GM10266 (cell line): ENCODE measurements around the gene EXOC6.

ENCODE experiments used
- DNase-seq: peaks from one replicate; pipeline ENCODE4 v3.0.0; 2012; ENCODE audit errors: extremely low spot score
- TF ChIP-seq, protein P1 (sequence below): IDR thresholded peaks from 2 replicates; pipeline ENCODE4 v1.5.1; 2012; ENCODE audit warnings: mild to moderate bottlenecking, low read depth; ENCODE audit not compliant: control insufficient read depth, insufficient read depth; ENCODE audit errors: missing control alignments

EXOC6 gene

GRCh38 chr10:92915892-92916291, 67.6 kb downstream of the EXOC6 start:
- TF ChIP-seq, protein P1, sequence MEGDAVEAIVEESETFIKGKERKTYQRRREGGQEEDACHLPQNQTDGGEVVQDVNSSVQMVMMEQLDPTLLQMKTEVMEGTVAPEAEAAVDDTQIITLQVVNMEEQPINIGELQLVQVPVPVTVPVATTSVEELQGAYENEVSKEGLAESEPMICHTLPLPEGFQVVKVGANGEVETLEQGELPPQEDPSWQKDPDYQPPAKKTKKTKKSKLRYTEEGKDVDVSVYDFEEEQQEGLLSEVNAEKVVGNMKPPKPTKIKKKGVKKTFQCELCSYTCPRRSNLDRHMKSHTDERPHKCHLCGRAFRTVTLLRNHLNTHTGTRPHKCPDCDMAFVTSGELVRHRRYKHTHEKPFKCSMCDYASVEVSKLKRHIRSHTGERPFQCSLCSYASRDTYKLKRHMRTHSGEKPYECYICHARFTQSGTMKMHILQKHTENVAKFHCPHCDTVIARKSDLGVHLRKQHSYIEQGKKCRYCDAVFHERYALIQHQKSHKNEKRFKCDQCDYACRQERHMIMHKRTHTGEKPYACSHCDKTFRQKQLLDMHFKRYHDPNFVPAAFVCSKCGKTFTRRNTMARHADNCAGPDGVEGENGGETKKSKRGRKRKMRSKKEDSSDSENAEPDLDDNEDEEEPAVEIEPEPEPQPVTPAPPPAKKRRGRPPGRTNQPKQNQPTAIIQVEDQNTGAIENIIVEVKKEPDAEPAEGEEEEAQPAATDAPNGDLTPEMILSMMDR, result no peak
- DNase-seq, result no peak

- TF ChIP-seq, protein P1, result no peak
- no peak for DNase-seq
Measured at GRCh38 chr10:92916433-92916832, 68.1 kb downstream of the EXOC6 start.

DNA sequence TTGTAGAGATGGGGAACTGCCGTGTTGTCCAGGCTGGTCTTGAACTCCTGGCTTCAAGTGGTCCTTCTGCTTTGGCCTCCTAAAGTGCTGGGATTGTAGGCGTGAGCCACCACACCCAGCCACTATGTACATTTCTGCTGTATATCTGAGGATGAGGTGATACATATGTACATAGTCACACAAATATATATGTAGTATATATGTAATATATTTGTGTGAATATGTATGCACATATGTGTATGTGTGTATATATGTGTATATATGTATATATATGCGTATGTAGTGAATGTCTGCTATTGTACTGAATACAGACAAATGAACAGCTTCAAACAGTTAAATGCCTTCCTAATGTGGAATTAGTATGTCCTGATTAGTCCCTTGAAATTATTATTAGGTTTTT, 70.3 kb downstream of the EXOC6 start:
- TF ChIP-seq, protein P1, result no peak
- DNase-seq, result no peak

GRCh38 chr10:92920866-92921265, 72.5 kb downstream of the EXOC6 start:
- TF ChIP-seq, protein P1, result no peak
- no peak for DNase-seq

DNA sequence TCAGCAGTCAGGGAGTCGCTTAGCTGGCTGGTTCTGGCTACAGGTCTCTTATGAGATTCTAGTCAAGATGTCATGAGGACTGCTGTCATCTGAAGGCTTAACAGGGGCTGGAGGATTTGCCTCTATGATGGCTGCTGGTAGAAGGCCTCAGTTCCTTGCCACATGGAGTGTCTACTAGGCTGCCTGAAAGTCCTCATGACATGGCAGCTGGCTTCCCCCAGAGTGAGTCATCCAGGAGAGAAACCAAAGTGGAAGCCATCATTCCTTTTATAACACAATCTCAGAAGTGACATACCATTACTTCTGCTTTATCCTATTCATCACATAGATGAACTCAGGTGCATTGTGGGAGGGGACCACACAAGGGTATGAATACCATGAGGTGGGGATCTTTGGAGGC, 75.1 kb downstream of the EXOC6 start:
- DNase-seq, result no peak
- TF ChIP-seq, protein P1, result no peak

DNA sequence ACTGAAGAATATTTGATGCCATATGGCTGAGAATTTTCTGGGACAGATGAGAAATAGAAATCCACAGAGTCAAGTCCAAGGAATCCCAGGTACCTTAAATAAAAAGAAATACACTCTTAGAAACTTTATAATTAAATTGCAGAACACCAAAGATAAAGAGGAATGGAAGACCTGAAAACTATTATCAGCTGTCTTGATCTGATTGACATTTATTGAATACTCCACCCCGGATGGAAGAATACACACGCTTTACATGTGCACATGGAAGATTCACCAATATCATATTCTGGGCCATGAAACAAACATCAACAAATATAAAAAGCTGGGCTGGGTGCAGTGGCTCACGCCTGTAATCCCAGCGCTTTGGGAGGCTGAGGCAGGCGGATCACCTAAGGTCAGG, 81.6 kb downstream of the EXOC6 start:
- DNase-seq, result no peak

DNA sequence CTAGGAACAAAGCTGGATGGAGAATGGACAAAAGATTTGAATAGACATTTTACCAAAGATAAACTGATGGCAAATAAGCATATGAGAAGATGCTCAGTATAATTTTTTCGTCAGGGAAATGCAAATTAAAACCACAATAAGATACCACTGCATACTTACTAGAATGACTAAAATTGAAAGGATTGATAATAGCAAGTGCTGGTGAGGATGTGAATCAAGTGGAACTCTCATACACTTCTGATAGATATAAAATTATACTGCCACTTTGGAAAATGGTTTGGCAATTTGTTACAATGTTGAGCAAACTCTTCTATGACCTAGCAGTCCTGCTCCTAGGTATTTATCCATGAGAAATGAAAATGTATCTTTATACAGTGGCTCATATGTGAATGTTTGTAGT, 83.3 kb downstream of the EXOC6 start:
- TF ChIP-seq, protein P1, result no peak
- no peak for DNase-seq

More for the DNA sequence above, 81.6 kb downstream of the EXOC6 start:
- TF ChIP-seq, protein P1, result no peak
